ENCODE measurements around the gene LRP3. TPM values are rescaled to one million over a fixed set of nuclear protein-coding genes. Genes with fewer than 3 reads are reported as not detected.

Gene LRP3
- total RNA-seq, 1 donor from 2014 or later: 17.8 TPM

Other genes starting within 250 kb of the LRP3 start
- gene CEP89, start 222.4 kb upstream of the LRP3 start, total RNA-seq: 7.8 TPM
- gene FAAP24, start 222.1 kb upstream of the LRP3 start, total RNA-seq: 0.46 TPM
- gene RHPN2, start 129.4 kb upstream of the LRP3 start, total RNA-seq: 3.0 TPM
- 6.5 TPM for gene GPATCH1, start 113.1 kb upstream of the LRP3 start, total RNA-seq
- gene WDR88, start 62.2 kb upstream of the LRP3 start, total RNA-seq: not detected
- 0.32 TPM for gene SLC7A10, start 31.5 kb downstream of the LRP3 start, total RNA-seq
- 4.9 TPM for gene CEBPA, start 108.2 kb downstream of the LRP3 start, total RNA-seq
- 17.5 TPM for gene CEBPG, start 179.4 kb downstream of the LRP3 start, total RNA-seq